ENCODE data around the gene LRRC40. TPM values are rescaled to one million over a fixed set of nuclear protein-coding genes. Genes with fewer than 3 reads are reported as not detected.

Gene LRRC40
- total RNA-seq, 4 donors from 2014 or later, result 11.9 to 22.2 (median 15.4) TPM

GRCh38 chr1:70171512-70171911, 33.9 kb downstream of the LRRC40 start:
- no peak for TF ChIP-seq CTCF (IDR thresholded peaks at IDR 0.05; ENCODE audit: low read depth)

GRCh38 chr1:70169018-70169839, 36.1 kb downstream of the LRRC40 start:
- TF ChIP-seq CTCF (IDR thresholded peaks at IDR 0.05; ENCODE audit: low read depth), result no peak

GRCh38 chr1:70168283-70168682, 37.1 kb downstream of the LRRC40 start:
- TF ChIP-seq CTCF (IDR thresholded peaks at IDR 0.05; ENCODE audit: low read depth), result no peak

- no peak for TF ChIP-seq CTCF (IDR thresholded peaks at IDR 0.05; ENCODE audit: low read depth)
These were observed 41.0 kb downstream of the LRRC40 start for GRCh38 chr1:70164350-70164749.

- TF ChIP-seq CTCF (IDR thresholded peaks at IDR 0.05; ENCODE audit: low read depth), result no peak
These were observed 48.8 kb downstream of the LRRC40 start for GRCh38 chr1:70156529-70157120.

GRCh38 chr1:70153739-70154138, 51.6 kb downstream of the LRRC40 start:
- TF ChIP-seq CTCF (IDR thresholded peaks at IDR 0.05; ENCODE audit: low read depth), result no peak

- no peak for TF ChIP-seq CTCF (IDR thresholded peaks at IDR 0.05; ENCODE audit: low read depth)
These were observed 54.9 kb downstream of the LRRC40 start for GRCh38 chr1:70150444-70150843.

Measured in subcutaneous adipose tissue (tissue), 4 donors.